HG03097 (cell line): ENCODE measurements around the gene RNF128.

ENCODE experiments used
- ATAC-seq: cut with Tn5 transposase; IDR thresholded peaks from one replicate; pipeline ENCODE4 v1.9.1; 2021; ENCODE audit not compliant: unreplicated experiment, low FRiP score

The RNF128 gene

GRCh38 chrX:106726485-106727437 is at the start of gene RNF128:
Gene RNF128 (plus strand): TSS chrX:106726701. CDS start chrX:106726914, 213 bp downstream.
- no peak for ATAC-seq

GRCh38 chrX:106680716-106681115 is 45.8 kb upstream of the RNF128 start:
- ATAC-seq: no peak

GRCh38 chrX:106684207-106684606 is 42.3 kb upstream of the RNF128 start:
- no peak for ATAC-seq

DNA sequence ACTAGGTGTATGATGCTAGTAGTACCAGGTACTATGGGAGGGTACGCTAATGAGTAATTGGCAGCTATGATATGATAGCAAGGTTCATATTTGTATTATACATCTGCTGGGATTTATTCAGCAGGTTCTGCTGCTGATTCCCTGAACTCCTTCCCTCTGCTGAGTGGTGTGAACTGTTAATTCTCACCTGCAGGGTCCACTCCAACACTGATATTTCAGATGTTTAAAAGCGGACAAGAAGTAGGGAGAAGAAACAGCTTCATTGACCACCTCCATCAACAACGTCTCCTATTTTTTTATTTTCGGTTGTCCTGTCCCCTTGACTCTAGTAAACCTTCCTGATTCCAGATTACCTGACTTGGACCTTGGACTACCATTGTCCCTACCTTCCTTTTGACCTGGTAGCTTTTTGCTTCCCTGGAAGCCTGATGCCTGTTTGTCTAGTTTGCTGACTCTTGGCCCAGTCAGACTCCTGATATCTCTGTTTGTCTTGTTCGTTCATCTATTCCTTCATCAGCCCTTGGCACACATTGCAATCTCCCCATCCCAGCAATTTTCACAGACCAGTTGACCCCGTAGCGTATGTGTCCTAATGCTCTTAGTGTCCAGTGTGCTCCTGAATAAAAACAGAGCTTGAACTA is 34.0 kb upstream of the RNF128 start:
- ATAC-seq: no peak

DNA sequence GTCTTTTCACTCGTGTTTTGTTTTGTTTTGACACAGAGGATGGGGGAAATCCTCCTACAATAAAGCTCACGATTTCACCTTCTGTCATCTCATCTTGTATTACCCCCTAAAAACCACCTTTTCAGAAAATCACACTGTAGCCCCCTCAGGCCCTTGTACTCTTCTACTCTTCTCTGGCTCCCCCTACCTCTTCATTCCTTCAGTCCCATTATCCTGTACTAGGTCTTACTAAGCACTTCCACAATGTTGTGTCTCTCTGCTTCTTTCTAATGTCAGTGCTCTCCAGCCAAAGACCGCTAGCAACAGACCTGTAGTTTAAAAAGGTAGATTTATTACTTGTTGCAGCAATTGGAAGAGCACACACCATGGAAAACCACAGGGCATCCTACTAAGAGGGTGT is 30.0 kb upstream of the RNF128 start:
- ATAC-seq: no peak

DNA sequence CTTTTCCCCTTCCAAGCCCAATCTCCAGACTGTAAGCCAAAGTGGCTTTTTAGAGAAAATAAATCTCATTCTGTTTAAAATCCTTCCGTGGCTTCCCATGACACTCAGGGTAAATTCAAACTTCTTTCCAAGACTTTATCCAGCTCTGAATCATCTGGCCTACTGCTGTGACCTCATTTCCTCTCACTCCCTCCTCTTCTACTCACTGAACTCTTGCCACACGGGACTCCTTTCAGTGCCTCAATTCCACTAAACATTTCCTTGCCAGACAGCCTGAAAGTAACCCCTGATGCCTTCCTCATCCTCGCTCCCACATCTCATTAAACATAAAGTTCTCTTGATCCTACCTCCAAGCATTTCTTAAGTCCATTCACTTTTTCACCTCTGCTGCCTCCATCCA is 27.8 kb upstream of the RNF128 start:
- ATAC-seq: no peak

GRCh38 chrX:106702636-106703035 is 23.9 kb upstream of the RNF128 start:
- ATAC-seq: no peak

DNA sequence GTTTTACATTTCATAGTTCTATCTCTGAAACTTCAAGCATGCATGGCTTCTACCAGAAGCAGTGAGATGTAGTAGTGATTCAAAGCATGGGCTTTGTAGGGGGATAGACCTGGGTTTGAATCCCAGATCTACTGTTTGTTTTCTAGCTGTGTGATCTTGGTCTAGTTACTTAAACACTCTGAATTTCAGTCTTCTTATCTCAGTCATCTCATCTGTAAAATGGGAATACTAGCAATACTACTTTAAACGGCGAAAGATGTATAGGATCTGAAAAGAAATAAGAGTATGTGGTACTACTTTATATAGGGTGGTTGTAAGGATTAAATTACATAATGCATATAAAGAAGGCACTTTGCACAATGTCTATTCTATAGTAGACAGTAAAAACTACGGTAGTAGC is 20.0 kb upstream of the RNF128 start:
- no peak for ATAC-seq

- ATAC-seq: no peak
Measured at GRCh38 chrX:106707771-106708454, 18.6 kb upstream of the RNF128 start.

- no peak for ATAC-seq
Measured at GRCh38 chrX:106710771-106711170, 15.7 kb upstream of the RNF128 start.

DNA sequence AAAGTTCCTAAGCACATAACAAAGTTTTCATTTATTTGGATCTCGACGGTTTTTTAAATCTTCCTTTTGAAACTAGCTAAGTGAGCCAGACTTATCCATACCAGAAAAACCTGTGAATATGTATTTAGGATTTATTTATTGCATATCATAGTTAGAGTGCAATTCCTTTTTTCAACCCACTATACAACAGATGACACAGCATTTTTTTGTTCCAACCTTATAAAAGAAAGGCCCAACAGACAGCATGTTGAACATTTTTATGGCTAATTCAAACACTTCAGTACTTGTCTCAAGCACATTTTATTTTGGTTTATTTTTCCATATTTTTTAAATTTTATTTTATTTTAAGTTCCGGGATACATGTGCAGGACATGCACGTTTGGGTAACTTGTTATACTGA is 15.1 kb upstream of the RNF128 start:
- ATAC-seq: no peak

GRCh38 chrX:106716004-106716403 is 10.5 kb upstream of the RNF128 start:
- ATAC-seq: no peak

DNA sequence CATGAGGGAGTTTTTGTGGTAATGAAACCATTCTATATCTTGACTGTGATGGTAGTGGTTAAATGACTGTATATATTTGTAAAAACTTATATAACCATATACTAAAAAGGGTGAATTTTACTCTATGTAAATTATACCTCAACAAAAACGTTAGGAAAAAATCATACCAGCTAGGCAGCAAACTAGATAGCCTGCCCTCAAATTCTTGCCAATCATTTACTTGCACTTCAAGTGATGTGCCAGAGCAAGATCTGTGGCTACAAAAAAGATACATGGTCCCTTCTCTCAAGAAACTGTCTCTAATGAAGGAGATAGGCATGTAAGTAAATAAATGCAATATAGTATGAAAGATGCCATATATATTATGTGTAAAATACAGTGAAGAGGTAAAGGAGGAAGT is 10.0 kb upstream of the RNF128 start:
- ATAC-seq: no peak

- no peak for ATAC-seq
Measured at GRCh38 chrX:106718709-106719108, 7.8 kb upstream of the RNF128 start.

DNA sequence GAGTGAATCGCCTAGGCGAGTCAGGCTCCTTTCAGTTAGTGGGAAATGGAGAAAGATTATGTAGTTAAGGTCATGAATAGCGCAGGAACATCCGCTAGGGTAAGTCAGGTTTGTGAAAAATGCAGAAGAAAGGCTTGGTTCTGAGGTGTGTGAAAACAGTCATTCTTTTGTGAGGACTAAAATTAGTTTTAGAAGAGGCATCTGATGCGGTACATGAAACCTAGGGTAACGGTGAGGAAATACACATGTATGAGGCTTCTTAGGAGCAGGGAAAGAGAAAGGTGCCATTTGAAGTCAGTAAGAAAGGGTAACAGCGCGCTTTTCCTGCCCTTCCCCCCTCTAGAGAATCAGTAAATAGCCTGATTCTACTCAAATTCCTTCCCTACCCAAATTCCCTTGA is 570 bp upstream of the RNF128 start:
- no peak for ATAC-seq

GRCh38 chrX:106728337-106728736 is 1.8 kb downstream of the RNF128 start:
- ATAC-seq: no peak

GRCh38 chrX:106730401-106730800 is 3.9 kb downstream of the RNF128 start:
- ATAC-seq: no peak

GRCh38 chrX:106731590-106731989 is 5.1 kb downstream of the RNF128 start:
- ATAC-seq: no peak

DNA sequence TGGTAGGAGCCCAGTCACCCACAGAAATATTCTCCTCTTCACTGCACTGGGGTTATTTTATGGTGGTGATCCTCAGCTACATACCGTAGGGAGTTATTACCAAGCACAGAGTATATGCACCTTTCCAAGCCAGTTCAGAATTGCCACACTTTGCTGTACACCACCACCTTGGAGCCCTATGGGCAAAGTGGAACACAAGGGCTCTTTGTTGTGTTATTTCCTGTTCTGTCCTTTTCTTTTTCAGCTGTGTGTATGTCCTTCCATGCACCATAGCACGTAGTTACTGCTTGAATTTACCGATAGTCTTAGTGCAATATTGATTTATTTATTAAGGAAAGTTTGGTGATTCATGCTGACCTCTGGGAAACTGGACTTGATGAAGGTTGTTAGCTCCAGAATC is 8.3 kb downstream of the RNF128 start:
- no peak for ATAC-seq

- no peak for ATAC-seq
Measured at GRCh38 chrX:106740193-106740780, 13.8 kb downstream of the RNF128 start.

DNA sequence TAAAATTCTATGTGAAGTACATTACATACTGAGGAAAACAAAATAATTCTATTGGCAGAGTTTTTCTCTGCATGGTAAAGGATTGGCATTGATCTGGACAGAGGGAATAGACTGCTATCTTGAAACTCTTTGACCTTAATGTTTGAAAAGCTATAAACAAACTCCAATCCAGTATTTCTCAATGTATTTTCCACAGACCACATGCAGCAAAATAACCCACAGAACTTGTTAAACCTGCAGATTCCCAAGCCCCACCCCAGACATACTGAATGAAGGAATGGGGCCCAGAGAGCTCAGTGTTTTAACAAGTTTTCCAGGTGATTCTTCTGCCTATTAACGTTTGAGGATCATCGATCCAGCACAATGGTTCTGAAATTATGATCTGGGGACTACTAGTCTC is 15.7 kb downstream of the RNF128 start:
- ATAC-seq: no peak
